ENCODE measurements around the gene PRKCE.
A peak's percentile ranks its signal among the peaks of the same experiment; 100 is the strongest.

The PRKCE gene

DNA sequence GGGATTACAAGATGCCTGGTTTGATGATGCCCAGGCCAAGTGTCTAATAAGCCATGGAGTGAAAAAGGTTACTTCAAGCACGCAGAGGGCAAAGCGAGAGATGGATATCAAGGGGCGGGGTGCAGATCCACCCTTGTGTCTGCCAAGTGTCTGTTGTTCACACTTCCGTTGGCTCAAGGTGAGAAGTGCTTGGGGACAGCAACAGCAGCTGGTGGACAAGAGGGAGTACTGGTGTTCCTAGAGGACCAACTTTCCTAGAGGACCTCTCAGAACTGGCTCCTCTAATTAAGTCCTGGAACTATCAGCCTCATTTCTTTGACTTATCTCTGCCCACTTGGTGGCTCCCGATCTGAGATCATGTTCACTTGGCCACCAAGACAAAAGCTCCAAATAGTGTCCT is 299.1 kb downstream of the PRKCE start:
- no peak for DNase-seq

DNA sequence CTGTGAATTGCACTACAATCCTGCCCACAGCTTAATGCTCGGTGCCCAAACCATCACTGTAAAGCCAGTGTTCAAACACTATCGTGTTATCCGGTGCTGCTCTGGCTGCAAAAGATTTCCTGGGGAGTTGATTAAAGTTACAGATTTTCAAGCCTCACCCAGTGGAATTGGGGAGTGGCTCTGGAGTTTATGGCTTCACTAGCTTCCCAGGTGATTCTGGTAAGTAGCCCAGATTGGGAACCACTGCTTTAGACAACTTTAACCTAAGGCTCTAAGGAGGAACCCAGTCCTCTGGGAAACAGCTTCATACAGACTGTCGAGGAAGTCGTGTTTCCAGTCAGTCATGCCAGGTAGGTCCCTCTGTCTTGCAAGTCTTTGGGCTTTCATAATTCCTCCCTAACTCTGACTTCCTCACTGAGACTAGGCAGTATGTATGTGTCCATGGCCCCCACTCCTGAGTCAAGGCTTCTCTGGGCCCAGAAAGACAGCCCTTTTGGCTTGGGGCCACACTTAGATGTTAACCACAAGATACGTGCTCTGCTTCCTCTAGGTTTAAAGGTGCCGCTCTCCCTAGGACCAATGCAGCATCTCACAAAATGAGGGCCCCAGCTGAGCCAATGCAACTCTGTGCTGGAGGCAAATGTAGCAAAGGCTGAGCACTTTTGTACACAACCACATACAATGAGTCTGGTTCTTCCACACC is 299.7 kb downstream of the PRKCE start:
- no peak for DNase-seq

DNA sequence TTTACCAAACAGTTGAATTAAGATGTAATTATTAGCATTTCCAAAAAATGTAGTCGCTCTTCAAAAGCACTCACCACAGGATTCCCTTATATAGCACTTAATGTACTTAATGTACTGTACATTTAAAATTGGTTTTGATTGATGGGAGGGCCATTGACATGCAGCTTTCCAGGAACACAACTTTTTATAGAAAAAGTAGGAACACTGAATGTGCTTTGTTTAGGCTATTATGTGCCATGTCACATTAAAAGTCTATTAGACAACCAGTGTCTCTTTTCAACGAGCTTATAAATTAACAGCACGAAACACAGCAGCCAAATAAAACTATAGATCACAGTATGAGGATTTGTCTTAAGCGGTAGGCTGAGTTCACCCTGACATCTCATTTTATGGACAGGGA is 301.1 kb downstream of the PRKCE start:
- DNase-seq, result no peak

DNA sequence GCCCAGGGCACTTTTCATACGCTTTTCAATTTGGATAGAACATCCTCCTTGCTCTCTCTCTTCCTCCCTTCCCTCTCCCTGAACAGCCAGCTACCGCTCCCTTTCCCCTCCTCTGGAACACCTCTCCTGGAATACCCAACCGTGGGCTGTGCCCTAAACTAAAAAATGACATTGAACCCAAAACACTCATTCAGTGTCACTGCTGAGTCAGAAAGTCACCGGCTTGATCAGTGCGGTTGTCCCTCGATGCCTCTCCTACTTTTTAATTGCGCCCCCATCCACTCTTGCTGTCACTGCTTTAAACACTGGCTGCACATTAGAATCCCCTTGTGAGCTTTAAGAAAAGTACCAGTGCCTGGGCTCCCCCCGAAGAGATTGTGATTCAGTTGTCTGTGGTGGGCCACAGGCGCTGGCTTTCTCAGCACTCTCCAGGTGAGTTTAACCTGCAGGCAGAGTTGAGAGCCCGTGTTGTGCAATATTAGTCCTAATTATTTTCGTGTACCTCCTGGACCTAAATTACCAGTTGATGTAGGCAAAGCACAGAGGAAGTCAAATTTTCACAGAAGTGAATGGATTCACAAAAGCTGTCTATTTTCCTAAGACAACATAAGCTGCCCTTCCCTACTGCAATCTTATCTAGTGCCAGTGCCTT is 302.0 kb downstream of the PRKCE start:
- no peak for DNase-seq

DNA sequence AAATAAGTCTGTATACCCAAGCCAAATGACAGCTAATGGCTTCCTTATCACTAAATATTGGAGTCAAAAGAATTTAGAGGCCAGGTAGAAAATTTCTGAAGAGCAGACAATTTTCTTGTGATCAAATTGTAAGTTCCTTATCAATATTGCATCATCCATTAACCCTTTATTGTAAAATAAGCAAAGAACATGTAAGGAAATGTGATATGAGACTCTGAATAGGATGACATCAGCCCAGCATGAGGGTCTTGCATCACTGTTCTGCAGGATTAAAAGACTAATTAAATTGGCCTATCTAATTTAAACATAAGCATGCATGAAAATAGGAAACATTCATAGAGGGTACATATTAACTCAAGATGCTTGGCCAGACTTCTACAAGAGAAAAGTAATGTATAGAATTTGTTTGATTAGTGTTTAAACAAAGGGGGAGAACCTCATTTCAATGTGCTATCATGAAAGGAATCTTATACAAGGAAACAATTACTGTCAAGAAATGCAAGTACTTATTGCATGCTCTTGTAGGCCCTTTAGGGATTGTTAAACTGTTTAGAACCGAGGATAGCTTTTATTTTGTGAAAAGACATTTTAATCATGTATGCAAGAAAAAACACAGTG is 302.9 kb downstream of the PRKCE start:
- DNase-seq, result no peak

DNA sequence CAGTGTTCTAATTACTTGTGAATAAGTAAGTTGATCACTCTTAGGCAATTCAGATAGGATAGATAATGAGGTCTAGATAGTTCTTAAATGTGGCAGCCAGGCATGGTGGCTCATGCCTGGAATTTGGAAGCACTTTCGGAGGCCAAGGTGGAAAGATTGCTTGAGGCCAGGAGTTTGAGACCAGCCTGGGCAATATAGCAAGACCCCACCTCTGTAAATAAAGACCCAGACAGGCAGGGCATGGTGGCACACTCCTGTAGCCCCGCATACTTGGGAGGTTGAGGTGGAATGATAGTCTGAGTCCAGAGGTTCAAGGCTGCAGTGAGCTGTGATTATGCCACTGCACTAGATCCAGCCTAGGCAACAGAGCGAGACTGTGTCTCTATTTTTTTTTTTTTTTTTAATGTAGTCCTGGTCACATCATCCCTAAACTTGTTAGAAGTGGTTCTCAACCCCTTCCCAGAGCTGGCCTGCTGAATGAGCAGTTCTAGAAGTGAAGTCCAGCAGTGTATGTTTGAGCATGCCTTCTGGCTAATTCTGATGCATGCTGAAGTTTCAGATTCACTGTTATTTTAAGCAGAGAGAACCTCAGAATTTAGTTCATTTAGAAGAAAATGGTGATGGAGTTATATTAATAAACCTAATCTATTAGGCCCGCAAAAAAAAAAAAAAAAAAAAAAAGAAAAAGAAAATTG is 306.2 kb downstream of the PRKCE start:
- no peak for DNase-seq

DNA sequence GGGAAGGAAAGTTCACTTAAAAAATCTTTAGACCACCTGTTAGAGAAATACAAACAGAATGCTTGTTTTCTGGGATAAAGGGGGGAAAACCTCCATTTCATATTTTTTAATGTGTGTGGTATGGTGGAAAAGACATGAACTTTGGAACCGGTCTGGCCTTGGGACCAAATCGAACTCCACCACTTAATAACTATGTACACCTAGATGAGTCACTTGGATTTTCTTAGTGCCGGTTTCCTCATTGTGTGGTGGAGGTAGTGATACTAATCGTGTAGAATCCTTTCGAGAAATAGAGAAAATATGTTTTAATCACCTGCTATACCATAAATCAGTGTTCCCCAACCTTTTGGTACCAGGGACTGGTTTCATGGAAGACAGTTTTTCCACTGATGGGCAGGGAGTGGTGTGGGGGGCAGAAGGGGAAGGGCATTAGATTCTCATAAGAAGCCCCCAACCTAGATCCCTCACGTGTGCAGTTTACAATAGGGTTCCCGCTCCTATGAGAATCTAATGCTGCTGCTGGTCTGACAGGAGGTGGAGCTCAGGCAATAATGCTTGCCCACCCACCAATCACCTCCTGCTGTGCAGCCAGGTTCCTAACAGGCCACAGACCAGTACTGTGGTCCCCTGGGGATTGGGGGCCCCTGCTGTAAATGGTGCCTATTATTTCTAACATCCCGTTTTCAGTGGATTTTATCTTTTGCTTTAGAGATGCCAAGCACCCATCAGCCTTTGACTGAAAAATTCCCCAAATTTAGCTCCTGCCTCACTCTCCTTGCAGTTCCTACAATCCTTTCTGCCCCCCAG is 308.8 kb downstream of the PRKCE start:
- DNase-seq, result no peak

DNA sequence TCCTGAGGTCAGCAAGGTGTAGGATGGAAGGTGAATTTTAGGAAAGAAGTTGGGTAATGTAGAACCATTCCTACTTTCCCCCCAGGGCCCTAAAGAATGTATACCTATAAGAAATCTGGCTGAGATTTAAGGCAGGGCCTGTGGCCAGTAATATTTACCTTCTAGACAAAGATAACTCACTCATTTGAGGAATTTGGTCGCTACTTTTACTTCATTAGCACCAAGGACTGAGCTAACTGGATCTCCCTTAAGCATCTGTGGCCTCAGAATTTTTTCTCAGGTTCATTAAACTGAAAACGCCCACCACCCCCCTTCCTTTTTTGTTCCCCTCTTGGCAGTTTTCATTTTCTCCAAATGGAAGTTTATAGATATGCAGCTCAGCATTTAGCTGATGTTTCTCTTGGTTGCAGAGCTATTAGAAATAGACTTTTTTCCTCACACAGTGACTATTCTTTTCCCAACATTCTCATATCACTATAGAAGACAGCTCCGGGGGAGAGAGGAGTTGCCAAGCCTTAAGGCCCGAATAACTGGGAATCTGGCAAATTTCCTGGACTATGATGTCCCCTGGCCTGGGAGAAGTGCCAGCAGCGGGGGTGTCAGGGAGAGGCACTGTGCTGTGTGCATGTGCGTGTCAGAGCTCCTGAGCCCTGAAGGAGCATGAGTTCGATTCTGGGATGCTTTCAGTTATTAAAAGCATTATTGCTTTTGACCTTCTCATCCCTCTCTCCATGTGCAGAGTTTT is 310.9 kb downstream of the PRKCE start:
- peak in 1 of 2 experiments; percentile 38 for DNase-seq

DNA sequence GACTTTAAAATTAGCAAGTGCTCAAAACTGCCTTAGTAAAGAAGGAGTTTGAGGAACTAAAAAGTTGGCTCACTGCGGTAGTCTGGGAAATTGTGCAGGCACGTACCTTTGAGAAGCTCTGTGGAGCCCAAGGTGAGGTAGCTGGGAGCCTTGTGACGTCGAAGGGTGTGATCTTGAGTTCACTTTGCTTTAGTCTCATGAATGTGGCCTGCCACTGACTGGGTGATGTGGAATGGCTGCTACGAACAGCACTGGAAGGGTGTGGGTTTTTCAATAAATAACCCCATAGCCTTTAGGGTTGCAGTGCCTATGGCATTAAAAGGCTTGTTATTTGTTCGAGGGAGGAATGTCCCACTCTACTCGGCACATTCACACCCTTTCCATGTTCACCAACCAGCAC is 312.3 kb downstream of the PRKCE start:
- DNase-seq, result no peak

DNA sequence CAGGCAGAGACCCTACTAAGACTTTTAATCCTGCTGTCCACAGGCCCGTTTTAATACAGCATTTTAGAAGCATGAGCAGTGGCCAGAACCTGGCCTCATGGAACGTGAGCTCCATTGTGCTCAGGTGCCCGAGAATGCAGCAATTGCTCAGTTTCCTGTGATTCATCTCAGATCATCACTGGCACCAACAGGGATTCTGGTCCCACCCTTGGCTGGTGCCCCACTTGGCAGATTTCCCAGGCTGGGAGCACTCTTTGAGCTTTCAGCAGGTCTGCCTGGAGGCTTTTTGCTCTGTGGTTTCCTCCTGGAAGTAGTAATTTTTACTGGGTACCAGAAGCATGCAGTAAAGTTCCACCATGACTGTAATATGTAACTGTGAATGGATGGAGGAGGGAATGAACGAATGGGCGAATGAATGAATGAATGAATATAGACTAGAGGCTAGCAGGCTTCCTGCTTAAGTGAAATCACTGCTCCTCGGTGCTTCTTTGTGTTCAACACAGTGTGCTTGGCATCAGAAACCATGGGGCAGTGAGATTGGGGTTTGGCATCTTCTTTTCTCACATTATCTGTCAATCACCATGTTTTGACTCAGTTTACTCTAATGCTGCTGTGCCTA is 312.9 kb downstream of the PRKCE start:
- peak; percentile 96 for DNase-seq

DNA sequence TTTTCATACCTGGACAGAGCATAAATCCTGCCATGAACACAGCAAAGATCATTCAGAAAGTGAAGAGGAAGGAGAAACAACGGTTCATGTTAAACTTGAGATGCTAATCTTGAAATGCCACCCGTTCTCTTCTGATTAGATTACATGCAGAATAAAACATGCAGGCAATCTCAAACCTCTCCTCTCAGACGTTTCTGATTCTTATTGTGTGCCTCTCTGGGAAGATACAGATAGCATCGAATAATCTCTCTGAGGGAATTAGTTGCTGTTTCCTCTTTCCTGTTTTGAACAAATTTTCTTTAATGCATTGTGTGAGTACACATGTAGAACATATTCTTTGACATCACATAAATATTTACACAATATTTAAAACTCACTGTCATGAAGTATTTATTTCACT is 313.4 kb downstream of the PRKCE start:
- no peak for DNase-seq

DNA sequence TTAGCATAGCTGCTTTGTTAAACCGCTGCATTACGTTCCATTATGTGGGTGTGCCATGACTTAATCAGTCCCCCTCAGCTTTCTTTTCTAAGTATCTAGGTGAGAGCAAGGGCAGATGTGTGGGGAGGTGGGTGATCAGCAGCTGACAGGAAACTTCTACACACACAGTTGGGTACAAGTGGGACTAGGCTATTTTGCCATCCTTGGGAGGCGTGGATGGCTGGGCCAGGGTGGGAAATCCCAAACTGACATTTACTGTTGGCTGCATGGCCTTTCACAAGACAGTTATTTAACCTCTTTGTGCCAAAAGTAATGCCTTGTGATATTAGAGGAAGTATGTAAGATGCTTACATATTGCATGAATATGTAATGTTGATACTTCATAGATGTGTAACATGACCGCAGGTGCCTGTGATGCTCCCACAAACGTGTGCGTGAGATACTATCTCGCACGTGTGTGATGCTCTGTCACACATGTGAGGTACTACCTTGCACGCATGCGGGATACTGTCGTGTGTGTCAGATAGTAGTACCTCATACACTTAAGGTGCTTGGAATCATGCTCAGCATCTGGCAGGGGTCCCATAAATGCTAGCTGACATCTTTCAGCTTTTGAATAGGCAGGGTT is 314.5 kb downstream of the PRKCE start:
- no peak for DNase-seq

DNA sequence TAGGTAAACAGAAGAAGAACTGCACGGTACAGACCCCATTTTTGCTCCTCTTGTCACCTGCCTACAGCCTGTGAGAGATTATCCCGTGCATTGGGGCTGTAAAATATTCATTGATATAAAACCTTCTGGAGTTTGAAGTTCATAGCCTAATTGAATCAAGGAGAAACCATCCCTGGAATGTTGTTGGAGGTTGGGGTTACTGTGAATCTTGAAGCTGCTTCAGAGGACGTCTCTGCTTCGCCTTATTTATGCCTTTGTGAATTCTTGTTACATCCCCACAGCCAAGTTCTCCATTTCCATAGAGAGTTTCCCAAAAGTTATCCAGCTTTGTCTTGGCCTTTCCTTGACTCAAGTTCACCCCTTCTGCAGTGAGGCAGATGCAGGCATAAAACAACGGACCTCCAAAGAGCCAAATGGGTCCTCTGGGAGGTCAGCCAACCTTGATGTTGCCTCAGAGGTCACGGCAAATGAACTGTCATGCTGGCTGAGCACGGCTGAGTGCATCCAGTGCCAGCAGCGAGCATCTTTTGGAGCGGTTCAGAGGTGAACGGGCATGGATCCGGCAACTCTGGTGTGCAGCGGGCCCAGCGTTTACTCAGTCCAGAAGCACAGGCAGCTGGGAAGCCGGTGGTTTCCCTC is 317.6 kb downstream of the PRKCE start:
- DNase-seq, result no peak

DNA sequence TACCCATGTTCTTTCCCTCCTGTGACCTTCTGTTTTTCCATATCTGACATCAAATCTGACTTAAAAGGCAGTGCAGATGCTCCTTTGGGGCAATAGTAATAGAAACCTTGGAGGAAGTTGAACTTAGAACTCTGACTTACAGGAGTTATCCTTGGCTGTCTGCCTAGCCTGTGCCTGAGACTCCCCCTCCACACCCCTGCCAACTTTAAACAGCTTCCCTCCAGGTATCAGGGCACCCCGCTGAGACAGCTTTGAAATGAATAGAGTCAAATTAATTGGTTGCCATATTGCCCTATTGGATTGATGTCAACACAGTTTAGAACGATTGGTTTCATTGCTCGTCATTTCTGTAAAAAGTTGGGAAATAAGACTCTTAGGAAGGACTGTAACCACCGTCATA is 322.0 kb downstream of the PRKCE start:
- no peak for DNase-seq

DNA sequence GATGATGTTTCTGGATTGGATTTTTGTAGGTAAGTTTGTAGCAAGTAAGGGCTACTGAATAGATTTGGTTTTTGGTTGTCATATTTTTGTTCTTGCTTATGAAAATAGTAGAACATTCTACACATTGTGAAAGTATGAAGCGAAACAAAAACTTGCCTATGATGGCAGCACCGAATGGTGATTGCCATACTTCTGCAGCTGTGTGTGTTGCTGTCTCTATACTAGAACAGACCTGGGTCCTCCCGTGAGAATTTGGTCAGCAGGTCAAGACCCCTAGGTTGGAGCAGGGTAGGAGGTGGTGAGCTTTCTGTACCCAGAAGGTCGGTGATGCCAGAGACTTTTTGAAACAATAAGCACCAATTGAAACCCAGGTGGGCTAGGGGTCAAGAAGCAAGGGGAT is 322.6 kb downstream of the PRKCE start:
- no peak for DNase-seq

DNA sequence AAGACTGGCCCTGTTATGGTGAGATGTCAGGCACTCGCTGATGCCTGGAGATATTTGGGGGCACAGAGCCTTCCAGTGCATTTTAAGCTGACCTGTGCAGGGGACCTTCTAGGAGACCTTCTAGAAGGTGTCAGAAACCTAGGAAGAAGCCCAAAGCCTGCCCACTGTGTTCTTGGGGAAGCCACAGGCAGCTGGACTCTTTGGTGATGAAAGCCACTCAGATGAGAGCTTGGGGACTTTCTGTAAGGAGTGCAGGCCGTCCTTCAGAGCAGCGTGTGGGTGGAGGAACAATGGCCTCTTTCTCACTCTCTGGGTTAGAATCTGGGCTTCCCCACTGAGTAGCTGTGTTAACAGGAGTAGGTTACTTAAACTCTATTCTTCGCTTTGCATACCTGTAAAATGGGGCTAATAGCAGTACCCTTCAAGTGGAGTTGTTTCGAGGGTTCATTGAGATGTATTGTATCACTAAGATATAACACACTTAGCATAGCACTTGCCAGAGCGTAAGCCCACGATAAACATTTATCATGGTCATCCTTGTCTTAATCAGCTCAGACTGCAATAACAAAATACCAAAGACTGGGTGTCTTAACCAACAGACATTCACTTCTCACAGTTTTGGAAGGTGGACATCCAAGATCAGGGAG is 323.4 kb downstream of the PRKCE start:
- DNase-seq, result no peak

DNA sequence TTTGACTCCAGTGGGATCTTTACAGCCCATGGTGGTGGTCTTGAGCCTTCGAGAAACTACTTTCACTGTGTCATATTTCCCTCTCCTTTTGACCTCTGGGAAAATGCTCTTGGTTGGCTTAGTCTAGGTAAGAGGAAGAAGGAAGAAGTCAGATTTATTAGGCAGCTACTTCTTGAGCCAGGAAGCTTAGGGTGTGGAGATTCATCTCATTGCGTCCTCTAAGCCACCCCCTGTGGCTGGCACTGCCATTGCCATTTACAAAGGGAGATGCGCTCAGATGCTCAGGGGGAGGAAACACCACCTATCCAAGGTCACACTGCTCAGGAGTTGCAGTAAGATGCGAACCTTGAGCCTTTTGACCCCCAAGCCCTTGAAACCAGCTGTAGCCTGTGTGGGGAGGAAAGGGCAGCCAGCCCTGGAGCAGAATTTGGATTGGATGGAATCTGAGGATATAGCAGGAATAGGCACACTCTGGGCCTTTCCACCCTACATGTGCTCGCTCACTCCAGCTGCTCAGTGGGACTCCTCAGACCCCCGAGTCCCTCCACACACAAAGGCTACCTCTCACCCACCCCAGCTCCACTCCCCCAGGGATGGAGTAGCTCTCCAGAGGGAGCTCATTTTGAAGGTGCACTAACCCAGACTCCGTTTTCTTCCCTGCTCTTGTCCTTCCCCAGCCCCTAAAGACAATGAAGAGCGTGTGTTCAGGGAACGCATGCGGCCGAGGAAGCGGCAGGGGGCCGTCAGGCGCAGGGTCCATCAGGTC is 324.5 kb downstream of the PRKCE start:
- no peak for DNase-seq

DNA sequence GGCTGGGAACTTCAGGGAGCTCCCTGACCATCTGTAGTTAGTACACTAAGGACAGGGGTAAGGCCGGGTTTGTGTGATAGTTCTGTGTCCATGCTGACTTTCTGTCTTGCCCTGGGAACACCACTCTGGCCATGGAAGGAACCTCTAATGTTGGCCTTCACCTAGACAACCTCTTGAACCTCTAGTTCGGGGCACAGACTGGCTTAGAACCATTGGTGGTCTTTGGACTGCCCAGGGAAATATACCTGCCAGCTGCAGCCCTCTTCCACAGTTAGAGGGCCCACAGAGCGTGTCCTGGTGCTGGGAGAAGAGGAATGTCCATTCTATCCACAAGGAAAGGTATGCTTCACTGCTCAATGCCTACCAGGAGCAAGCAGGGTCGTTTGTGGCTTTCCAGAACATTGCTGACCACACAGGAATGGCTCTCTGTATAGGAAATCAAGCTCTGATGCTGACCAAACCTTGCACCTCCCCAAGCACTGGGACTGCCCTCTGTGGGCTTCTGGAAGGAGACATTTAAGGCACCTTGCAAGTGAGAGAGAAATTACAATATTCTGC is 326.9 kb downstream of the PRKCE start:
- no peak for DNase-seq

DNA sequence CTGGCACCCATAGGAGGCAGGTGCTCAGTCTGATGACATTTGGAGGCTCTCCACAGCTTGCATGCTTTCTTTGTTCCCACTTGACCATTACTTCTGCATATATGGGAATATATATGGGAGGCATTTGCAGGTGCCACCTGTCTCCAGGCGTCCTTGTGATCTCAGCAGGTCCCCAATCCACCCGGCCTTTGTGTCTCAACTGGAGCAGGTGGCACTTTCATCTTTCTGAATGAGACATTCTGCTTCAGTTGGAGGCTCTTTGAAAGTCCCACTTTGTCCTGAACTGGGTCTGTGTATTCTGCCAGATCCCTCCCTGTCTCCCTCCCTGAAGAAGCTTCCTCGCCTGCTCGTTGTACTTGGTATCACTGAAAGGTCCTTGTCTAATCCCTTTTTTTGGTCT is 327.6 kb downstream of the PRKCE start:
- no peak for DNase-seq
